Activated T-helper 2 cell treated with anti-CD3 and anti-CD28 coated beads, Interferon-gamma antibody, Interleukin-2, Interleukin-4, amounts not matched to agents 10 μg/mL and 5 μg/mL and 100 μg/mL, durations not matched to agents 14 hours and 24 hours and 36 hours (primary cell): ENCODE data around the gene BNC1. TPM values are rescaled to one million over a fixed set of nuclear protein-coding genes. Genes with fewer than 3 reads are reported as not detected.

Experiments used
- DNase-seq: peaks from one replicate; pipeline ENCODE4 v3.0.0; 2021; ENCODE audit warnings: low spot score
- H3K27ac Mint-ChIP-seq: one replicate; pipeline ENCODE4 v1.8.0; 2021; ENCODE audit warnings: mixed read lengths
- H3K27me3 Mint-ChIP-seq: one replicate; pipeline ENCODE4 v1.8.0; 2021; ENCODE audit warnings: low read depth, mixed read lengths
- H3K36me3 Mint-ChIP-seq: one replicate; pipeline ENCODE4 v1.8.0; 2021; ENCODE audit warnings: low read depth, mixed read lengths
- H3K4me1 Mint-ChIP-seq: one replicate; pipeline ENCODE4 v1.8.0; 2021; ENCODE audit warnings: low read depth, mixed read lengths
- H3K4me3 Mint-ChIP-seq: one replicate; pipeline ENCODE4 v1.8.0; 2021; ENCODE audit warnings: low read depth, mild to moderate bottlenecking, moderate library complexity, mixed read lengths
- H3K9me3 Mint-ChIP-seq: one replicate; pipeline ENCODE4 v1.8.0; 2021; ENCODE audit warnings: mixed read lengths
- intact Hi-C: fragments of 100-400 bp; cut with micrococcal nuclease; formaldehyde crosslinking; loops from one replicate; pipeline ENCODE4 v1.15.1; 2023
- total RNA-seq: library from RNA; stranded (reverse); gene quantifications from 2 replicates; pipeline ENCODE4 v1.2.3, GENCODE V29; 2022

The BNC1 gene
- total RNA-seq, 1 donor from 2014 or later, result not detected

- H3K27me3 Mint-ChIP-seq, result peaks cover 48% of the 10 kb centered on the region
Measured at GRCh38 chr15:83288381-83288801, 3.9 kb upstream of the BNC1 start.

GRCh38 chr15:83287541-83288027 lies 3.1 kb upstream of the BNC1 start:
- Mint-ChIP-seq H3K4me1 (no peaks in the 10 kb centered on the region), H3K27ac (no peak overlapping the region), H3K36me3 (no peaks in the 10 kb centered on the region), H3K9me3 (no peaks in the 10 kb centered on the region), H3K27me3 (peaks cover 53% of the 10 kb centered on the region), H3K4me3 (no peak overlapping the region)
- no peak for DNase-seq
- intact Hi-C loops, result no loop called here

More at GRCh38 chr15:83288381-83288801, 3.9 kb upstream of the BNC1 start:
- Mint-ChIP-seq H3K4me1 (no peaks in the 10 kb centered on the region), H3K9me3 (no peaks in the 10 kb centered on the region), H3K27ac (no peak overlapping the region), H3K36me3 (no peaks in the 10 kb centered on the region), H3K4me3 (no peak overlapping the region)
- no peak for DNase-seq
- intact Hi-C loops, result no loop called here

- intact Hi-C loops, result no loop called here
- H3K4me3 Mint-ChIP-seq, result no peak overlapping the region
Measured at GRCh38 chr15:83285979-83286553, 1.6 kb upstream of the BNC1 start.

GRCh38 chr15:83285284-83285978 lies 967 bp upstream of the BNC1 start:
- Mint-ChIP-seq H3K27me3 (peaks cover 74% of the 10 kb centered on the region), H3K36me3 (no peaks in the 10 kb centered on the region), H3K4me3 (no peak overlapping the region), H3K27ac (no peak overlapping the region), H3K4me1 (no peaks in the 10 kb centered on the region), H3K9me3 (no peaks in the 10 kb centered on the region)
- no peak for DNase-seq
- intact Hi-C loops, result no loop called here

More at GRCh38 chr15:83285979-83286553, 1.6 kb upstream of the BNC1 start:
- Mint-ChIP-seq H3K36me3 (no peaks in the 10 kb centered on the region), H3K27me3 (peaks cover 68% of the 10 kb centered on the region), H3K27ac (no peak overlapping the region), H3K9me3 (no peaks in the 10 kb centered on the region), H3K4me1 (no peaks in the 10 kb centered on the region)
- DNase-seq, result no peak

- Mint-ChIP-seq H3K9me3 (no peaks in the 10 kb centered on the region), H3K27me3 (peaks cover 77% of the 10 kb centered on the region), H3K4me3 (no peak overlapping the region), H3K4me1 (no peaks in the 10 kb centered on the region), H3K36me3 (no peaks in the 10 kb centered on the region), H3K27ac (no peak overlapping the region)
- intact Hi-C loops, result no loop called here
- DNase-seq, result no peak
Measured at GRCh38 chr15:83283813-83284558, 478 bp downstream of the BNC1 start.

- no peak for DNase-seq
- Mint-ChIP-seq H3K27ac (no peak overlapping the region), H3K9me3 (no peaks in the 10 kb centered on the region), H3K4me3 (no peak overlapping the region), H3K27me3 (peaks cover 78% of the 10 kb centered on the region), H3K4me1 (no peaks in the 10 kb centered on the region), H3K36me3 (no peaks in the 10 kb centered on the region)
- intact Hi-C loops, result no loop called here
Measured at GRCh38 chr15:83283138-83283812, 1.2 kb downstream of the BNC1 start.

GRCh38 chr15:83282776-83283137 lies 1.7 kb downstream of the BNC1 start:
- Mint-ChIP-seq H3K4me1 (no peaks in the 10 kb centered on the region), H3K27me3 (peaks cover 80% of the 10 kb centered on the region), H3K27ac (no peak overlapping the region), H3K4me3 (no peak overlapping the region), H3K36me3 (no peaks in the 10 kb centered on the region), H3K9me3 (no peaks in the 10 kb centered on the region)
- intact Hi-C loops, result no loop called here
- no peak for DNase-seq

- H3K27me3 Mint-ChIP-seq, result peaks cover 75% of the 10 kb centered on the region
- no peak overlapping the region for H3K27ac Mint-ChIP-seq
- H3K4me1 Mint-ChIP-seq, result no peaks in the 10 kb centered on the region
- intact Hi-C loops, result no loop called here
- no peak for DNase-seq
- no peak overlapping the region for H3K4me3 Mint-ChIP-seq
- H3K9me3 Mint-ChIP-seq, result no peaks in the 10 kb centered on the region
- H3K36me3 Mint-ChIP-seq, result no peaks in the 10 kb centered on the region
Measured at GRCh38 chr15:83282141-83282540, 2.3 kb downstream of the BNC1 start.

GRCh38 chr15:83278191-83278590 lies 6.3 kb downstream of the BNC1 start:
- H3K4me3 Mint-ChIP-seq, result no peak overlapping the region
- intact Hi-C loops, result loop anchor here (5.0 kb wide), 1 partner anchor 76 kb away; no protein-coding TSS in a partner anchor
- peaks cover 4% of the 10 kb centered on the region for H3K4me1 Mint-ChIP-seq
- no peaks in the 10 kb centered on the region for H3K9me3 Mint-ChIP-seq
- DNase-seq, result no peak
- no peak overlapping the region for H3K27ac Mint-ChIP-seq
- H3K36me3 Mint-ChIP-seq, result no peaks in the 10 kb centered on the region
- peaks cover 63% of the 10 kb centered on the region for H3K27me3 Mint-ChIP-seq

- H3K4me3 Mint-ChIP-seq, result no peak overlapping the region
- no peak overlapping the region for H3K27ac Mint-ChIP-seq
- no peaks in the 10 kb centered on the region for H3K36me3 Mint-ChIP-seq
- no peak for DNase-seq
- peaks cover 48% of the 10 kb centered on the region for H3K27me3 Mint-ChIP-seq
- intact Hi-C loops, result loop anchor here (5.0 kb wide), 1 partner anchor 74 kb away; no protein-coding TSS in a partner anchor
- no peaks in the 10 kb centered on the region for H3K9me3 Mint-ChIP-seq
- H3K4me1 Mint-ChIP-seq, result peaks cover 4% of the 10 kb centered on the region
Measured at GRCh38 chr15:83276661-83277060, 7.8 kb downstream of the BNC1 start.

GRCh38 chr15:83275412-83275811 lies 9.1 kb downstream of the BNC1 start:
- peaks cover 4% of the 10 kb centered on the region for H3K4me1 Mint-ChIP-seq

GRCh38 chr15:83270176-83270575 lies 14.3 kb downstream of the BNC1 start:
- no peaks in the 10 kb centered on the region for H3K36me3 Mint-ChIP-seq
- peaks cover 34% of the 10 kb centered on the region for H3K27me3 Mint-ChIP-seq
- intact Hi-C loops, result no loop called here
- no peak for DNase-seq
- H3K4me3 Mint-ChIP-seq, result no peak overlapping the region
- H3K4me1 Mint-ChIP-seq, result no peaks in the 10 kb centered on the region
- no peaks in the 10 kb centered on the region for H3K9me3 Mint-ChIP-seq
- H3K27ac Mint-ChIP-seq, result no peak overlapping the region

More at GRCh38 chr15:83275412-83275811, 9.1 kb downstream of the BNC1 start:
- H3K4me3 Mint-ChIP-seq, result no peak overlapping the region
- intact Hi-C loops, result loop anchor here (5.0 kb wide), 1 partner anchor 73 kb away; no protein-coding TSS in a partner anchor
- no peaks in the 10 kb centered on the region for H3K36me3 Mint-ChIP-seq
- peaks cover 39% of the 10 kb centered on the region for H3K27me3 Mint-ChIP-seq
- no peaks in the 10 kb centered on the region for H3K9me3 Mint-ChIP-seq
- no peak overlapping the region for H3K27ac Mint-ChIP-seq
- DNase-seq, result no peak
